ENCODE measurements around the gene STYX.

STYX gene

GRCh38 chr14:52791223-52792096 lies 61.5 kb downstream of the STYX start, which contains the start of gene GNPNAT1:
TSS of gene GNPNAT1 (minus strand) at chr14:52791607. CDS start at chr14:52784650, 6,957 bp downstream.
- DNase-seq, result peak; percentile 88 to 93

GRCh38 chr14:52792097-52792415 lies 62.1 kb downstream of the STYX start:
- DNase-seq, result no peak

GRCh38 chr14:52793061-52793460 lies 63.1 kb downstream of the STYX start:
- DNase-seq, result no peak

GRCh38 chr14:52797653-52798052 lies 67.7 kb downstream of the STYX start:
- no peak for DNase-seq

- no peak for DNase-seq
Observed at GRCh38 chr14:52798826-52799225, 68.9 kb downstream of the STYX start.

GRCh38 chr14:52801014-52801712 lies 71.2 kb downstream of the STYX start:
- peak in 1 of 2 donors; percentile 9 for DNase-seq

- no peak for DNase-seq
Observed at GRCh38 chr14:52802597-52802996, 72.6 kb downstream of the STYX start.

- no peak for DNase-seq
Observed at GRCh38 chr14:52806115-52806514, 76.1 kb downstream of the STYX start.

- no peak for DNase-seq
Observed at GRCh38 chr14:52808101-52808500, 78.1 kb downstream of the STYX start.

GRCh38 chr14:52821805-52822250 lies 91.9 kb downstream of the STYX start:
- DNase-seq, result no peak

- no peak for DNase-seq
Observed at GRCh38 chr14:52824462-52824861, 94.5 kb downstream of the STYX start.
